Fibroblast of the aortic adventitia (primary cell): ENCODE results near the gene PITX1. TPM values are rescaled to one million over a fixed set of nuclear protein-coding genes. Genes with fewer than 3 reads are reported as not detected.

ENCODE experiments used
- DNase-seq: peaks from one replicate; pipeline ENCODE4 v3.0.0-alpha.2; 2010; ENCODE audit warnings: low read depth
- H3K4me3 ChIP-seq: 2 replicates; pipeline ENCODE4 v1.5.1; 2011; ENCODE audit warnings: low read depth, mild to moderate bottlenecking, control low read depth, low read length, moderate library complexity
- CTCF ChIP-seq: IDR thresholded peaks from 2 replicates; pipeline ENCODE4 v1.5.1; 2011; ENCODE audit warnings: mild to moderate bottlenecking, low read length, control low read depth, inconsistent platforms; ENCODE audit not compliant: insufficient read depth
- total RNA-seq: library from RNA; depleted of rRNA; stranded (reverse); fragments of >200 nt; gene quantifications from 2 replicates; pipeline ENCODE4 v1.2.3, GENCODE V29; 2012; ENCODE audit warnings: low replicate concordance

The PITX1 gene
- total RNA-seq, 1 donor: 1.5 TPM

- peak overlapping the region; percentile 13 for H3K4me3 ChIP-seq
- no peak for DNase-seq
- no peak for TF ChIP-seq CTCF
These were observed 2.8 kb downstream of the PITX1 start for GRCh38 chr5:135030956-135031812.

GRCh38 chr5:135030123-135030955 lies 3.7 kb downstream of the PITX1 start:
- no peak for DNase-seq
- H3K4me3 ChIP-seq: no peak overlapping the region
- no peak for TF ChIP-seq CTCF

GRCh38 chr5:135029477-135030122 lies 4.4 kb downstream of the PITX1 start:
- no peak for TF ChIP-seq CTCF
- no peak overlapping the region for H3K4me3 ChIP-seq
- no peak for DNase-seq

GRCh38 chr5:135028791-135029476 lies 5.1 kb downstream of the PITX1 start:
- H3K4me3 ChIP-seq: no peak overlapping the region
- DNase-seq: no peak

GRCh38 chr5:135027697-135028615 lies 6.1 kb downstream of the PITX1 start:
- no peak for TF ChIP-seq CTCF
- H3K4me3 ChIP-seq: no peak overlapping the region
- DNase-seq: no peak

More at GRCh38 chr5:135028791-135029476, 5.1 kb downstream of the PITX1 start:
- TF ChIP-seq CTCF: no peak
